K562 treated with DMSO at 1 percent for 12 hours (cell line): Measurements from ENCODE around the gene HLA-DRA. TPM values are rescaled to one million over a fixed set of nuclear protein-coding genes. Genes with fewer than 3 reads are reported as not detected.

Experiments
- total RNA-seq: library from RNA; unstranded; fragments of 300-600 nt; gene quantifications from 2 replicates; pipeline ENCODE4 v1.2.3, GENCODE V29; 2022; ENCODE audit not compliant: insufficient read depth

HLA-DRA gene
- total RNA-seq = not detected in 2 replicates

GRCh38 chr6:32439602-32440214, at the start of gene HLA-DRA:
Gene HLA-DRA, plus strand, starts transcription at chr6:32439887. Its CDS starts 64 bp downstream, at chr6:32439951.

GRCh38 chr6:32406857-32407256, 32.8 kb upstream of the HLA-DRA start, which contains the start of gene BTNL2:
Gene BTNL2, minus strand, starts transcription at chr6:32407181. Its CDS starts 58 bp downstream, at chr6:32407123.

Other genes starting within 250 kb of the HLA-DRA start
- 28.1 and 63.5 TPM in 2 replicates for gene PBX2, start 249.7 kb upstream of the HLA-DRA start, total RNA-seq
- gene GPSM3, start 247.2 kb upstream of the HLA-DRA start, total RNA-seq = 48.7 and 51.1 TPM in 2 replicates
- gene NOTCH4, start 215.8 kb upstream of the HLA-DRA start, total RNA-seq = 2.4 and 3.7 TPM in 2 replicates
- gene TSBP1, start 68.0 kb upstream of the HLA-DRA start, total RNA-seq = not detected in 2 replicates
- gene BTNL2, start 32.7 kb upstream of the HLA-DRA start, total RNA-seq = not detected in 2 replicates
- not detected in 2 replicates for gene HLA-DRB5, start 90.4 kb downstream of the HLA-DRA start, total RNA-seq
- gene HLA-DRB1, start 150.0 kb downstream of the HLA-DRA start, total RNA-seq = not detected in 2 replicates
- gene HLA-DQA1, start 197.5 kb downstream of the HLA-DRA start, total RNA-seq = not detected in 2 replicates
- gene HLA-DQB1, start 226.8 kb downstream of the HLA-DRA start, total RNA-seq = not detected in 2 replicates